Gastroesophageal sphincter (tissue), 4 donors: ENCODE results near the gene OST4. TPM values are rescaled to one million over a fixed set of nuclear protein-coding genes. Genes with fewer than 3 reads are reported as not detected.

Source experiments
- ATAC-seq: fragments of 150-250 bp; one replicate; pipeline ENCODE4 v1.9.1; 2016; ENCODE audit warnings: mild to moderate bottlenecking, moderate library complexity
- H3K27ac ChIP-seq, 4 donors: fragments of 200-600 bp; sonication (generic) in 3 of 4; 1 replicate in 3 of 4; 2 replicates in 1 of 4; pipeline ENCODE4 v1.5.1; 2016 to 2019
- H3K27me3 ChIP-seq: fragments of 200-600 bp; sonication (generic); one replicate; pipeline ENCODE4 v1.5.1; 2019
- H3K36me3 ChIP-seq, 2 donors: fragments of 200-600 bp; sonication (generic); one replicate each; pipeline ENCODE4 v1.5.1; 2019; ENCODE audit warnings: control low read depth in 1 of 2
- H3K4me1 ChIP-seq, 3 donors: fragments of 200-600 bp; sonication (generic); 1 replicate in 2 of 3; 2 replicates in 1 of 3; pipeline ENCODE4 v1.5.1; 2016 to 2019; ENCODE audit warnings: control low read depth in 2 of 3
- H3K4me3 ChIP-seq, 2 donors: fragments of 200-600 bp; sonication (generic); one replicate each; pipeline ENCODE4 v1.5.1; 2019; ENCODE audit warnings: mild to moderate bottlenecking in 1 of 2, moderate library complexity in 1 of 2
- H3K9me3 ChIP-seq, 3 donors: fragments of 200-600 bp; sonication (generic); one replicate each; pipeline ENCODE4 v1.5.1; 2017 to 2019; ENCODE audit warnings: control low read depth in 2 of 3
- EP300 ChIP-seq: sonication (generic); formaldehyde crosslinking; IDR thresholded peaks from one replicate; pipeline ENCODE4 v1.6.1; 2017; ENCODE audit warnings: antibody characterized with exemption, mild to moderate bottlenecking
- POLR2A ChIP-seq, 2 donors: fragments of 450-650 bp; IDR thresholded peaks; one replicate each; pipeline ENCODE4 v1.6.1; 2017; ENCODE audit warnings: antibody characterized with exemption in 2 of 2, mild to moderate bottlenecking in 2 of 2, moderate library complexity in 1 of 2
- POLR2AphosphoS5 ChIP-seq: sonication (generic); formaldehyde crosslinking; IDR thresholded peaks from one replicate; pipeline ENCODE4 v1.6.1; 2017; ENCODE audit warnings: antibody characterized with exemption
- WGBS, 2 donors: methylation state at CpG; one replicate each; pipeline ENCODE4 v1.1.5; 2018; ENCODE audit warnings: low coverage in 1 of 2; 5-methylcytosine and 5-hydroxymethylcytosine counted together
- total RNA-seq, 4 donors: library from RNA; depleted of rRNA; stranded (reverse); fragments of >200 nt; gene quantifications; one replicate each; pipeline ENCODE4 v1.1.0, GENCODE V29; 2016
- TF ChIP-seq, protein P1 (sequence below), 4 experiments: fragments of 200-600 bp in 2 of 4; fragments of 450-650 bp in 2 of 4; sonication (generic) in 1 of 4; IDR thresholded peaks; one replicate each; pipeline ENCODE4 v1.5.1; 2017 to 2019; ENCODE audit warnings: antibody characterized with exemption in 4 of 4, mild to moderate bottlenecking in 2 of 4, moderate library complexity in 2 of 4

OST4 gene
- total RNA-seq, 4 donors from 2014 or later: 201 to 353 (median 221) TPM

DNA sequence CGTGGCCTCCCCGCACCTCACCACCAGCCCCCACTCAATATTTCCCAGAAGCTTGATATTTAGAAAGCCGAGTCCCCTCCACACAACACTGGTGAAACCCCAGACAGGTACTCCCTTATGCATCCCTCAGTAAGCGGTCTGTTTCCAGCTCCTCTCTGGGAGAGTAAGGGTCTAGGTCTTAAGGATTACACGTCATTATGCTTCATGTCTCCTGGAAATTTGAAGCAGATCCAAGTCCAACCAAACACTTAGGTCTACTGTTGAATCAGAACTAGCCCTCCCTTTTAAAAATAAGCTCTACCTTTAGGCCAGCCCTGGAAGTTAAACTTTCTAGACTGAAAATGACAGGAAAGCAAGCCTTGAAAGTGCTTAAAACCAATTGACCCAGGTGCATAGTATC, 1.5 kb upstream of the OST4 start:
- Histone ChIP-seq H3K27me3 (no peaks in the 10 kb centered on the region), H3K27ac (peak overlapping the region; percentile 88 to 98 (median 97)), H3K4me1 (peaks cover 5 to 93% (median 40%) of the 10 kb centered on the region in 3 donors), H3K36me3 (peaks cover 0 to 24% of the 10 kb centered on the region in 2 donors), H3K4me3 (peak overlapping the region in 1 of 2 donors; percentile 82), H3K9me3 (no peaks in the 10 kb centered on the region)
- 27 to 31% methylated on average over 2 to 5 of the region's 5 CpGs for WGBS, 2 donors
- no peak for ATAC-seq
- TF ChIP-seq POLR2AphosphoS5 (no peak), EP300 (no peak), POLR2A (IDR thresholded peaks at IDR 0.05) (no peak)
- TF ChIP-seq, protein P1, sequence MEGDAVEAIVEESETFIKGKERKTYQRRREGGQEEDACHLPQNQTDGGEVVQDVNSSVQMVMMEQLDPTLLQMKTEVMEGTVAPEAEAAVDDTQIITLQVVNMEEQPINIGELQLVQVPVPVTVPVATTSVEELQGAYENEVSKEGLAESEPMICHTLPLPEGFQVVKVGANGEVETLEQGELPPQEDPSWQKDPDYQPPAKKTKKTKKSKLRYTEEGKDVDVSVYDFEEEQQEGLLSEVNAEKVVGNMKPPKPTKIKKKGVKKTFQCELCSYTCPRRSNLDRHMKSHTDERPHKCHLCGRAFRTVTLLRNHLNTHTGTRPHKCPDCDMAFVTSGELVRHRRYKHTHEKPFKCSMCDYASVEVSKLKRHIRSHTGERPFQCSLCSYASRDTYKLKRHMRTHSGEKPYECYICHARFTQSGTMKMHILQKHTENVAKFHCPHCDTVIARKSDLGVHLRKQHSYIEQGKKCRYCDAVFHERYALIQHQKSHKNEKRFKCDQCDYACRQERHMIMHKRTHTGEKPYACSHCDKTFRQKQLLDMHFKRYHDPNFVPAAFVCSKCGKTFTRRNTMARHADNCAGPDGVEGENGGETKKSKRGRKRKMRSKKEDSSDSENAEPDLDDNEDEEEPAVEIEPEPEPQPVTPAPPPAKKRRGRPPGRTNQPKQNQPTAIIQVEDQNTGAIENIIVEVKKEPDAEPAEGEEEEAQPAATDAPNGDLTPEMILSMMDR (IDR thresholded peaks at IDR 0.05): no peak

- peak; percentile 63 for ATAC-seq
- TF ChIP-seq POLR2AphosphoS5: peak; percentile 85
- TF ChIP-seq, protein P1 (IDR thresholded peaks at IDR 0.05): no peak
- no peak for TF ChIP-seq POLR2A (IDR thresholded peaks at IDR 0.05)
- peak; percentile 17 for TF ChIP-seq EP300
- no peaks in the 10 kb centered on the region for H3K27me3 ChIP-seq
- peak overlapping the region; percentile 88 to 98 (median 97) for H3K27ac ChIP-seq
- H3K4me1 ChIP-seq: peaks cover 5 to 93% (median 36%) of the 10 kb centered on the region in 3 donors
- H3K4me3 ChIP-seq: peak overlapping the region; percentile 71 to 82
- WGBS, 2 donors: 2 to 5% methylated on average over 3 to 12 of the region's 34 CpGs
- H3K36me3 ChIP-seq: peaks cover 0 to 30% of the 10 kb centered on the region in 2 donors
- H3K9me3 ChIP-seq: no peaks in the 10 kb centered on the region
Measured at GRCh38 chr2:27071990-27072830, 756 bp upstream of the OST4 start.

- Histone ChIP-seq H3K27ac (peak overlapping the region; percentile 74 to 98 (median 97)), H3K4me1 (peaks cover 5 to 81% (median 36%) of the 10 kb centered on the region in 3 donors), H3K36me3 (peaks cover 0 to 43% of the 10 kb centered on the region in 2 donors), H3K4me3 (peak overlapping the region; percentile 71 to 82), H3K27me3 (no peaks in the 10 kb centered on the region), H3K9me3 (no peaks in the 10 kb centered on the region)
- WGBS, 2 donors: 0 to 6% methylated on average over 1 to 5 of the region's 11 CpGs
- TF ChIP-seq, protein P1 (IDR thresholded peaks at IDR 0.05): no peak
- TF ChIP-seq EP300: no peak
- TF ChIP-seq POLR2AphosphoS5: no peak
- no peak for TF ChIP-seq POLR2A (IDR thresholded peaks at IDR 0.05)
- no peak for ATAC-seq
Measured at GRCh38 chr2:27070653-27071276, 689 bp downstream of the OST4 start.

GRCh38 chr2:27069961-27070618, 1.4 kb downstream of the OST4 start:
- WGBS, 2 donors: 63 to 71% methylated on average over 3 to 6 of the region's 8 CpGs
- Histone ChIP-seq H3K27me3 (no peaks in the 10 kb centered on the region), H3K9me3 (no peaks in the 10 kb centered on the region), H3K4me3 (peak overlapping the region in 1 of 2 donors; percentile 82), H3K4me1 (peaks cover 5 to 75% (median 32%) of the 10 kb centered on the region in 3 donors), H3K36me3 (peaks cover 0 to 49% of the 10 kb centered on the region in 2 donors), H3K27ac (peak overlapping the region in 3 of 4 donors; percentile 96 to 98 (median 98))
- TF ChIP-seq POLR2AphosphoS5: no peak
- TF ChIP-seq, protein P1 (IDR thresholded peaks at IDR 0.05): no peak
- no peak for TF ChIP-seq EP300
- no peak for TF ChIP-seq POLR2A (IDR thresholded peaks at IDR 0.05)
- ATAC-seq: no peak
